HG03135 (cell line): ENCODE data around the gene HDAC10.

Experiments
- ATAC-seq: cut with Tn5 transposase; IDR thresholded peaks from one replicate; pipeline ENCODE4 v1.9.1; 2021; ENCODE audit warnings: mild to moderate bottlenecking, moderate library complexity; ENCODE audit not compliant: unreplicated experiment

HDAC10 gene

GRCh38 chr22:50250555-50251476 is at the start of gene HDAC10:
HDAC10 (minus strand) TSS chr22:50251265; CDS start chr22:50251032, 233 bp downstream.
- peak; percentile 46 for ATAC-seq

- no peak for ATAC-seq
Measured at GRCh38 chr22:50300620-50301257, 49.7 kb upstream of the HDAC10 start.

- ATAC-seq: no peak
Measured at GRCh38 chr22:50299785-50300619, 48.9 kb upstream of the HDAC10 start.

GRCh38 chr22:50298937-50299784 is 48.1 kb upstream of the HDAC10 start:
- ATAC-seq: no peak

DNA sequence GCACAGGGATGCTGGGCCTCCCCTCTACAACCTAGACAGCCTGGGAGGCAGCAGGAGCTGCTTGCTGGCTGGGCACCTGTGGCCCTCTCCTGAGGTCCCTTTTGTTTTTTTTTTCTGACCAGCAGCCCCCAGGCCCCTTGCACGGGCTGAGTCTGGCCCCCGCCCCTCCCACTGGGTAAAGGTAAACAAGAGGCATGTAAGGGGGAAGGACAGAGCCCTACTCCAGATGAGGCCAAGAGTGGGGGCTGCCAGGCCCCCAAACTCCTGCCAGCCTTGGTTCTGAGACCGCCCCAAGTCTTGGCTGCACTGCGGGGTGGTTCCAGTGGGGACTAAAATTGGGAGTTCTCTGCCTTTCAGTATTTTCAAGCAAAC is 47.2 kb upstream of the HDAC10 start:
- no peak for ATAC-seq

GRCh38 chr22:50297510-50298265 is 46.6 kb upstream of the HDAC10 start:
- no peak for ATAC-seq

- no peak for ATAC-seq
Measured at GRCh38 chr22:50296658-50297490, 45.8 kb upstream of the HDAC10 start.

DNA sequence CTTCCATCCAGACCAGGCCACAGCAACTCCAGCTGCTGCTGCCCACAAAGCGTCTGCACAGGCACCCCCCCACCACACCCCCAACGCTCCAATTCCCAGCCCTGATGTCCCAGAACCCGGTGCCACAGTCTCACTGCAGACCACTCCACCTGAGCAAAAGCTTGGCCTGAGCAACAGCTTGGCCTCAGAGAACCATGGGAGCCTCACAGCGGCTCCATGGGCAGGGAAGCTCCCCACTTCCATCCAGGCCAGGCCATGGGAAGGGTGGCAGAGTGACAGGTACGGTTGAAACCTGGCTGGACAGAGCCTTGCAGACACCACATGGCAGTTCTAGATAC is 43.2 kb upstream of the HDAC10 start:
- ATAC-seq: no peak

GRCh38 chr22:50293441-50294318 is 42.6 kb upstream of the HDAC10 start:
- ATAC-seq: no peak

DNA sequence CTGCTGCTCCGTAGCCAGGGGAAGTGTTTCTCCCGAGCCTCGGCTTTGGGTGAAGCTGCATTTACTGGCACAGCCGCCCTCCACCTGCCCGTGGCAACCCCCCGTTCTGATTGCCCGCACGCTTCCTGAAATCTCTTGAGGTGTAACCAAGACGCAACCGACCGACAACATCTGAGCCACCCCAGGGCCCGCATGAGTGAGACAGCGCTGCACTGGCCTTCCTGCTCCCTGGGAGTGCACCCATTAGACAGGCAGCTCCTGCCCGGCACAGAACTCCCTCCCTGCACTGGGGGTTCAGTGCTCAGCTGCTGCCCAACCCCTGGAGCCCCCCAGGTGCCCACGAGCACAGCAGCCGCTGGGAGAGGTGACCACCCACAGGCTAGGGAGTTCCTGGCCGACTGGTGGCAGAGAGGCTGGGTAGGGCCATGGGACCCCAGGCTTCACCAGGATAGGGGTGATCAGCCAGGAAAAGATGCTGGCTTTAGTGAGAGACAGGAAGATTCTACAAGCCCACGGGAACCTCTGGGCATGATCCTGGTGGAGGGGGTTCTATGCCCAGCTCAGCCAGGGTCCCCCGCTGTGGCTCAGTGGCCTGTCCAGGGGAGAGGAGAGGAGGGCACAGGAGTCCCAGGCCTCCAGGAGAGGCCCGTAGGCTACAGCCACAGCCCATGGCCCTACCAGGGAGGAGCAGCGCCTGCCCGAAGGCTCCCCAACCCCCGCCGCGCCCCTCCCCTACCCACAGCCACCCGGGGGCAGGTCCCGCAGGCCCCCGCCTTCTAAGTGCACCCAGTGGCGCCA is 41.8 kb upstream of the HDAC10 start:
- no peak for ATAC-seq

- ATAC-seq: no peak
Measured at GRCh38 chr22:50289942-50290630, 39.0 kb upstream of the HDAC10 start.

DNA sequence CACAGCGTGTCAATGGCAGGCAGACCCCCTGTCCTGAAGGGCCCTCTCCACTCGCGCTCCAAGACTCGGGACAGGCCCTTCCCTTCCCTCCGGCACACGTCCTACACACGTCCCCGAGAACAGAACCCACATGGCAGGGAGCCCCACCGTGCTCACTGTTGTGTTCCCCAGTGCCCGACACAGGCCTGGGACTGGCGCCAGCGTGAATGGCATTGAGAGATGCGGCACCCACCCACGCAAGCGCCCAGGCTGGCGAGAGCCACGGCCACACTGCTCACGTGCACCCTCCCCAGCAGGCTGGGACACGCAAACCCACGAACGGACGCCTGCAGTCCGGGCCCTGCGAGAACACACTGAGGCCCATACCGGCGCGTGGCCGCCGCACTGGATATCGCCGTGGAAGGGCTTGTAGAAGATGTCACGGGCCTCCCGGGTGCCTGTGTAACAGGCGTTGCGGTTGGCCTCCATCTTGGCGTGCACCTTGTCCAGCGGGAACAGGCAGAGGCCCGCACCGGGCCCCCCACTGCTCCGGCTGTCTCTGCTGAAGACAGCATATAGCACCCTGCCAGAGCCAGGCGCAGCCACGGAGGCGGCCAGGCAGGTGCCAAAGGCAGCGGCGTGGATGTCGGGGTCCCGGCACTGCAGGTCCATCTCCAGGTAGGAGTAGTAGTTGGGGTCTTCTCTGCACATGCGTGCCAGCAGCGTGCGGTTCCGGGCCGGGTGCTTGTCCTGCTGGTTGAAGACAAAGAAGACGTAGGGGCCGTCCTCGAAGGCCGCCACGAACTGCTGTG is 38.3 kb upstream of the HDAC10 start:
- ATAC-seq: no peak

GRCh38 chr22:50287731-50288130 is 36.7 kb upstream of the HDAC10 start:
- no peak for ATAC-seq

GRCh38 chr22:50286701-50287318 is 35.7 kb upstream of the HDAC10 start:
- no peak for ATAC-seq

DNA sequence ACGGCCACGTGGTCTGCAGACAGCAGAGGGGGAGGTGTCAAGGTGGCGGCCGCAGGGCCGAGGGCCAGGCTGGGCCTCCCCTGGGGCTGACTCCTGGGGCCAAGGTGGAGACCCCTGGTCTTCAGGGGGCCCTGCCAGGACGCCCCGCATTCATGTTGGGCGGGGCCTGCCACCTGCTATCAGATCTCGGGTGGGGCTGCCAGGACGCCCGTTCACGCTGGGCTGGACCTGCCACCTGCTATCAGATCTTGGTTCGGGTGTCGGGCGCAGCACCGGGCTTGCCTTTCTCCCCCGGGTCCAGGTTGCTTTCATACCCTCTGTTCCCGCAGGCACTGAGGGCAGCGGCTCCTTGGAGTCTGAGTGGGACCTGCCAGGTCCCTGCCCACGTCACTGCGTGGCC is 35.2 kb upstream of the HDAC10 start:
- ATAC-seq: no peak
